OCI-LY7 (cell line): ENCODE results near the gene STYK1.

ENCODE experiments used
- CTCF ChIP-seq: fragments of 200-600 bp; sonication (generic); conservative IDR thresholded peaks from 2 replicates; pipeline ENCODE4 v1.5.1; 2014; ENCODE audit warnings: mild to moderate bottlenecking, antibody characterized with exemption, low read length, moderate library complexity, mixed read lengths
- EZH2phosphoT487 ChIP-seq: fragments of 200-600 bp; sonication (generic); IDR thresholded peaks from 2 replicates; pipeline ENCODE4 v1.6.1; 2018; ENCODE audit warnings: low read depth, borderline replicate concordance, mild to moderate bottlenecking, mixed run types, antibody characterized with exemption, low read length, moderate library complexity, mixed read lengths

DNA sequence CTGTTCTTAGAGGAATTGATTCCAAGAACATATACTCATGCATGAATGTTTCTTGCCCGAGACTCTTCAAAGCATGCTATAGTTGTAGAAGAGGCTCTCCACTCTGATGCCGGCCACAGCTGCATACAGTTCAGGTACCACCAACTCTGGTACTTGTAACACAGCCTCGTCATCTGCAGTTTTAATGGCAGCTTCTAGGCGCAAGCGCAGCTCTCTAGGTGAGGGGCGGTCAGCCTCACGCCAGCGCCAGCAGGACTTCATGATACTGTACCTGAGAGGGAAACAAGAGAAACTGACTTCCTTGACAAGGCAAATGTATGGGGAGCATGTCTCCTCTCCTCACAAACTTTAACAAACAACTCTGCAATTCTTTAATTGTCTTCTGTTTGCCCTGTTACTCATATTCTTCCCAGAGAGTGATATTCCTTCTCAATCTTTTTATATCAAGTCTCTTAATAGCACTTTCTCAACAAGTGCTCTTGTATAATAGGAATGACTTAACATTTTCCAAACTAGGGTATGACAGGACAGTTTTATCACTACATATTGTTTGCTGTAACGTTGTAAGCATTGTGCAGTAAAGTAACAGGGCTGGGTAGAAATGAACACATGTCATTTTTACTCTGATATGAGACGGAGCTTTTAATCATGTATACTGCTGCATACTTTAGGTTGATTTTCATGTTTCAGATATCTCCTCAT, 53.6 kb downstream of the STYK1 start:
- TF ChIP-seq CTCF: no peak
- no peak for TF ChIP-seq EZH2phosphoT487
